Caco-2 (cell line): ENCODE results near the gene AFAP1L2. TPM values are rescaled to one million over a fixed set of nuclear protein-coding genes. Genes with fewer than 3 reads are reported as not detected.

Experiments used
- BruUV-seq: library from RNA; stranded (reverse); fragments of 400-500 nt; replicated peaks from 2 replicates; lab custom pipeline; 2021; lab: Mats Ljungman, UMichigan
- CTCF ChIA-PET: fragments of 300-600 bp; sonication (Branson Sonifier 250); formaldehyde crosslinking; loops from one replicate; lab custom pipeline; 2022; ENCODE audit warnings: antibody characterized with exemption; lab: Charles Lee
- POLR2A ChIA-PET: fragments of 300-600 bp; sonication (Branson Sonifier 250); formaldehyde crosslinking; loops from one replicate; lab custom pipeline; 2022; ENCODE audit warnings: antibody characterized with exemption; lab: Charles Lee
- DNase-seq, 2 experiments: peaks; one replicate each; pipeline versions ENCODE4 v3.0.0 to v3.0.0-alpha.2; 2020 to 2022
- H3K27me3 ChIP-seq: replicated peaks from 2 replicates; pipeline ENCODE4 v1.6.0; 2011; ENCODE audit warnings: low read length; ENCODE audit not compliant: control insufficient read depth, insufficient read depth
- H3K36me3 ChIP-seq: 2 replicates; pipeline ENCODE4 v1.5.1; 2011; ENCODE audit warnings: low read length; ENCODE audit not compliant: control insufficient read depth, insufficient read depth
- H3K4me1 ChIP-seq: fragments of 250-450 bp; sonication (Bioruptor Pico); 2 replicates; pipeline ENCODE4 v1.5.1; 2020; ENCODE audit warnings: mild to moderate bottlenecking
- H3K4me3 ChIP-seq: 2 replicates; pipeline ENCODE4 v1.5.1; 2011; ENCODE audit warnings: low read depth, mild to moderate bottlenecking, control low read depth, low read length
- H3K9me3 ChIP-seq: fragments of 250-450 bp; sonication (Bioruptor Pico); 2 replicates; pipeline ENCODE4 v1.5.1; 2020; ENCODE audit warnings: mild to moderate bottlenecking, moderate library complexity
- H3K27ac Mint-ChIP-seq: one replicate; pipeline ENCODE4 v1.8.0; 2022; ENCODE audit warnings: mixed read lengths; ENCODE audit not compliant: unreplicated experiment
- H3K27me3 Mint-ChIP-seq: one replicate; pipeline ENCODE4 v1.8.0; 2022; ENCODE audit warnings: mixed read lengths; ENCODE audit not compliant: insufficient read depth, unreplicated experiment
- H3K36me3 Mint-ChIP-seq: one replicate; pipeline ENCODE4 v1.8.0; 2022; ENCODE audit warnings: mild to moderate bottlenecking, mixed read lengths; ENCODE audit not compliant: insufficient read depth, unreplicated experiment
- H3K4me1 Mint-ChIP-seq: one replicate; pipeline ENCODE4 v1.8.0; 2022; ENCODE audit warnings: low read depth, mixed read lengths; ENCODE audit not compliant: unreplicated experiment
- H3K4me3 Mint-ChIP-seq: one replicate; pipeline ENCODE4 v1.8.0; 2022; ENCODE audit warnings: mild to moderate bottlenecking, moderate library complexity, mixed read lengths; ENCODE audit not compliant: unreplicated experiment
- H3K9me3 Mint-ChIP-seq: one replicate; pipeline ENCODE4 v1.8.0; 2022; ENCODE audit warnings: mixed read lengths; ENCODE audit not compliant: unreplicated experiment
- intact Hi-C: fragments of 100-400 bp; cut with micrococcal nuclease; formaldehyde crosslinking; loops from one replicate; pipeline ENCODE4 v1.10.0; 2022; ENCODE audit not compliant: unreplicated experiment
- total RNA-seq: library from RNA; stranded (reverse); gene quantifications from 2 replicates; pipeline ENCODE4 v1.2.3, GENCODE V29; 2022
- TF ChIP-seq, protein P1 (sequence below), 2 experiments: fragments of 200-600 bp in 1 of 2; IDR thresholded peaks; 1 replicate in 1 of 2; 2 replicates in 1 of 2; pipeline versions ENCODE4 v1.5.1 to v1.8.0; 2011 to 2022; ENCODE audit warnings: antibody characterized with exemption in 1 of 2, control low read depth in 1 of 2, inconsistent platforms in 1 of 2, low read depth in 1 of 2, low read length in 1 of 2, mild to moderate bottlenecking in 1 of 2, moderate library complexity in 1 of 2; ENCODE audit not compliant: insufficient read depth in 1 of 2, severe bottlenecking in 1 of 2, unreplicated experiment in 1 of 2

The AFAP1L2 gene
- total RNA-seq, 1 experiment from 2014 or later = 2.3 TPM

DNA sequence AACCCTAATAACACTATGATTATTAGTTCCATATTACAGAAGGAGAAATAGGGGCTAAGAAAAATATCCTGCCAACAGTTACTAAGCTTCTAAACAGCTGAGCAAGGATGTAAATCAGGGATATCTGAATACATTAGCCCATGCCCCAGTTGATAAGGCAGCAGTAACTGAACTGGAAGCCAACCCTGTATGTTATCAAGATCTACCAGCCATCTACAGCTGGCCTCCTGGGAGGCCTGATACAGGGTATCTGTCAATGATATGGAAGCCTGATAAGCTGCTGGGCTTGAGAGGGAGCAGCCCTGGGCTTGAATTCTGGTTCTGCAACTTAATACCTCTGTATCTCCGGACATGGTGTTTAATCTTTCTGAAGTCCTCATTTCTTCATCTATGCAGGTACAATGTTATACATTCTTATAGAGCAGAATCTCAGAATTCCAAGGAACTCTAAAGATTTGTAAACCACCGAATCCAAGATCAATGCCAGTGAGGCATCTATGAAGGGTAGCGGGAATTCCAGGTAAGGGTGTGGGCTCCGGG lies 37.9 kb upstream of the AFAP1L2 start:
- H3K9me3 Mint-ChIP-seq = no peaks in the 10 kb centered on the region
- H3K27me3 Mint-ChIP-seq = no peaks in the 10 kb centered on the region

DNA sequence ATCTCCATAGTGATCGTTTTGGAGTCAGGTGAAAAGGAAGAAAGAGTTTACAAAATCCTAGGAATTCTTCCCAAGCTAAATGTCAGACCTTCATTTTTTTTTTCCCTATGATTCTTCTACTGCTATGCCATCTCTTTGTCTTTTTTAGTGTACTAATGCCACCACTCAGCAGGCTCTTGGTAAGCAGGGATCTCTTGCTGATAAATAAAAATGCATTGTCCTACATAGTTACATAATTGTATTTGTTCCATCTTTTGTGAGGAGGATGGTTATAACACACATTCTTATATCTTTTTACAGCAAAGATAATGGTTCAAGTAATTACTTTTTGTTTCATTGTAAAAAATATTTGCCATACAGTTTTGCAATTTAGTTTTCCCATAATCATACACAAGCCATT lies 36.8 kb upstream of the AFAP1L2 start:
- Histone ChIP-seq H3K4me1 (peaks cover 6% of the 10 kb centered on the region; the same call in 1 of the 2 replicates), H3K27me3 (no peaks in the 10 kb centered on the region), H3K36me3 (peaks cover 1% of the 10 kb centered on the region; the same call in 1 of the 2 replicates), H3K4me3 (no peak overlapping the region), H3K9me3 (no peaks in the 10 kb centered on the region)
- no peak overlapping the region for H3K4me3 Mint-ChIP-seq
- H3K9me3 Mint-ChIP-seq = no peaks in the 10 kb centered on the region
- H3K36me3 Mint-ChIP-seq = peaks cover 69% of the 10 kb centered on the region
- no TSS peak for BruUV-seq
- intact Hi-C loops = no loop called here
- POLR2A ChIA-PET = no interaction called here
- DNase-seq = no peak
- no peaks in the 10 kb centered on the region for H3K4me1 Mint-ChIP-seq
- CTCF ChIA-PET = no interaction called here
- TF ChIP-seq, protein P1, sequence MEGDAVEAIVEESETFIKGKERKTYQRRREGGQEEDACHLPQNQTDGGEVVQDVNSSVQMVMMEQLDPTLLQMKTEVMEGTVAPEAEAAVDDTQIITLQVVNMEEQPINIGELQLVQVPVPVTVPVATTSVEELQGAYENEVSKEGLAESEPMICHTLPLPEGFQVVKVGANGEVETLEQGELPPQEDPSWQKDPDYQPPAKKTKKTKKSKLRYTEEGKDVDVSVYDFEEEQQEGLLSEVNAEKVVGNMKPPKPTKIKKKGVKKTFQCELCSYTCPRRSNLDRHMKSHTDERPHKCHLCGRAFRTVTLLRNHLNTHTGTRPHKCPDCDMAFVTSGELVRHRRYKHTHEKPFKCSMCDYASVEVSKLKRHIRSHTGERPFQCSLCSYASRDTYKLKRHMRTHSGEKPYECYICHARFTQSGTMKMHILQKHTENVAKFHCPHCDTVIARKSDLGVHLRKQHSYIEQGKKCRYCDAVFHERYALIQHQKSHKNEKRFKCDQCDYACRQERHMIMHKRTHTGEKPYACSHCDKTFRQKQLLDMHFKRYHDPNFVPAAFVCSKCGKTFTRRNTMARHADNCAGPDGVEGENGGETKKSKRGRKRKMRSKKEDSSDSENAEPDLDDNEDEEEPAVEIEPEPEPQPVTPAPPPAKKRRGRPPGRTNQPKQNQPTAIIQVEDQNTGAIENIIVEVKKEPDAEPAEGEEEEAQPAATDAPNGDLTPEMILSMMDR (IDR thresholded peaks at IDR 0.05; ENCODE audit: insufficient read depth in 1 of 2, low read depth in 1 of 2, low read length in 1 of 2, severe bottlenecking in 1 of 2, unreplicated experiment in 1 of 2) = no peak
- H3K27me3 Mint-ChIP-seq = no peaks in the 10 kb centered on the region
- no peak overlapping the region for H3K27ac Mint-ChIP-seq

More for the DNA sequence above, 37.9 kb upstream of the AFAP1L2 start:
- Mint-ChIP-seq H3K36me3 (peaks cover 61% of the 10 kb centered on the region), H3K4me1 (no peaks in the 10 kb centered on the region), H3K4me3 (no peak overlapping the region), H3K27ac (no peak overlapping the region)
- ChIA-PET POLR2A (no interaction called here), CTCF (interaction anchor here (1.3 kb wide), 1 partner anchor 138 kb away, joined by 4 read pairs; no protein-coding TSS in a partner anchor)
- Histone ChIP-seq H3K9me3 (no peaks in the 10 kb centered on the region), H3K27me3 (no peaks in the 10 kb centered on the region), H3K4me3 (no peak overlapping the region), H3K4me1 (peaks cover 6% of the 10 kb centered on the region; the same call in 1 of the 2 replicates), H3K36me3 (peaks cover 1% of the 10 kb centered on the region; the same call in 1 of the 2 replicates)
- TF ChIP-seq, protein P1 (IDR thresholded peaks at IDR 0.05; ENCODE audit: insufficient read depth in 1 of 2, low read depth in 1 of 2, low read length in 1 of 2, severe bottlenecking in 1 of 2, unreplicated experiment in 1 of 2) = no peak
- intact Hi-C loops = no loop called here
- BruUV-seq = no TSS peak
- peak; percentile 47 to 64 for DNase-seq

DNA sequence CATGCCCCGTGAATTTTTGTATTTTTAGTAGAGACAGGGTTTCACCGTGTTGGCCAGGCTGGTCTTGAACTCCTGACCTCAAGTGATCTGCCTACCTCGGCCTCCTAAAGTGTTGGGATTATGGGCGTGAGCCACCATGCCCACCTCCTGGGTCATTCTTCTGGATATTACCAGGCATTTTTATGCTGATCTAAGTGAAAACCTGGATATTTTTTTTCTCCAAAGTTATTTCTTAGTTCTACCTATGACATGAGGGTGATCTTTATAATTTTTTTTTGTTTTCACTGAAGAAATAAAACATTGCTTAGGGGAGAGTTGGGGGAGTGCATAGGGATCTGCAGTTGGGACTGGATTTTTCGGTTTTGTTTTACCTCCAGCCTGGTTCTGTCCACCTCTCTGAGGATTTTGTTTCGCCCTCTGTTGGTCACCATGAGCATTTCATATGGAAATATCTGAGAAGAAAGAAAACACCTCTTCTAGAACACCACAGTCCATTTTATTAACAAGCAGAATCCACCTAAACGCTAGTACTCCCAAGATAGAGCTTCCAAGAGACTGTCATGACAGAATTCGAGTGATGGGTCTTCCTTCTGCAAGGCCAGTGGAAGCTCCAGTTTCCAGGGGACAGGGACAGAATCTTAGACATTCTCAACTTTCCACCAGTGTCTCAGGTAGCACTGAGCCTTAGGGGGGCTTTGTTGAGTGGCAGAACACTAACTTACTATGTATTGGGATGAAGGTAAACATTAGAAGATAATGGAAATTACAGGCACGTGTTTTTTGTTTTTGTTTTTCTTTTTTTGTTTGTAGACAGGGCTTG lies 33.4 kb upstream of the AFAP1L2 start:
- no peak overlapping the region for H3K4me3 Mint-ChIP-seq
- H3K9me3 Mint-ChIP-seq = no peaks in the 10 kb centered on the region
- Histone ChIP-seq H3K9me3 (no peaks in the 10 kb centered on the region), H3K27me3 (no peaks in the 10 kb centered on the region), H3K4me1 (peaks cover 6% of the 10 kb centered on the region; the same call in 1 of the 2 replicates), H3K4me3 (no peak overlapping the region), H3K36me3 (no peaks in the 10 kb centered on the region; the same call in 1 of the 2 replicates)
- ChIA-PET CTCF (interaction anchor here (0.7 to 4.9 kb wide), 2 partner anchors 134 to 263 kb away, joined by 6 to 28 read pairs; no protein-coding TSS in a partner anchor), POLR2A (no interaction called here)
- peaks cover 64% of the 10 kb centered on the region for H3K36me3 Mint-ChIP-seq
- TF ChIP-seq, protein P1 (IDR thresholded peaks at IDR 0.05; ENCODE audit: insufficient read depth in 1 of 2, low read depth in 1 of 2, low read length in 1 of 2, severe bottlenecking in 1 of 2, unreplicated experiment in 1 of 2) = peak; percentile 54 to 60
- intact Hi-C loops = loop anchor here (1.0 kb wide), 1 partner anchor 133 kb away; no protein-coding TSS in a partner anchor
- BruUV-seq = no TSS peak
- no peak overlapping the region for H3K27ac Mint-ChIP-seq
- DNase-seq = peak in 1 of 2 experiments; percentile 15
- H3K4me1 Mint-ChIP-seq = no peaks in the 10 kb centered on the region
- no peaks in the 10 kb centered on the region for H3K27me3 Mint-ChIP-seq
